Mesodermal cell (in vitro differentiated cells): ENCODE measurements around the gene DNLZ.
"Not testable (repeated sequence)": the region's sequence is repeated elsewhere in the genome, so short reads cannot be mapped to it uniquely, and the experiment has no call there.

Experiments
- H3K27ac ChIP-seq: 2 replicates; pipeline ENCODE4 v1.7.0; 2013; ENCODE audit warnings: mild to moderate bottlenecking, low read depth, low read length, moderate library complexity; ENCODE audit not compliant: severe bottlenecking
- H3K36me3 ChIP-seq: 2 replicates; pipeline ENCODE4 v1.7.1; 2013; ENCODE audit warnings: mild to moderate bottlenecking, low read length, moderate library complexity; ENCODE audit not compliant: control insufficient read depth, insufficient read depth
- H3K4me1 ChIP-seq: one replicate; pipeline ENCODE4 v1.7.1; 2013; ENCODE audit warnings: mild to moderate bottlenecking, low read length; ENCODE audit not compliant: insufficient read depth, control insufficient read depth, poor library complexity, severe bottlenecking
- H3K4me3 ChIP-seq: 2 replicates; pipeline ENCODE4 v1.7.0; 2013; ENCODE audit warnings: low read length, control low read depth, mild to moderate bottlenecking; ENCODE audit not compliant: insufficient read depth, poor library complexity, severe bottlenecking; ENCODE audit errors: extremely low read depth
- H3K9me3 ChIP-seq: 2 replicates; pipeline ENCODE4 v1.7.1; 2013; ENCODE audit warnings: mild to moderate bottlenecking, low read length, moderate library complexity; ENCODE audit not compliant: control insufficient read depth
- WGBS, 2 experiments: methylation state at CpG; one replicate each; pipeline ENCODE4 v1.1.5; 2013; ENCODE audit warnings: missing lambda C conversion rate in 2 of 2; ENCODE audit not compliant: insufficient coverage in 2 of 2; 5-methylcytosine and 5-hydroxymethylcytosine counted together

DNLZ gene

DNA sequence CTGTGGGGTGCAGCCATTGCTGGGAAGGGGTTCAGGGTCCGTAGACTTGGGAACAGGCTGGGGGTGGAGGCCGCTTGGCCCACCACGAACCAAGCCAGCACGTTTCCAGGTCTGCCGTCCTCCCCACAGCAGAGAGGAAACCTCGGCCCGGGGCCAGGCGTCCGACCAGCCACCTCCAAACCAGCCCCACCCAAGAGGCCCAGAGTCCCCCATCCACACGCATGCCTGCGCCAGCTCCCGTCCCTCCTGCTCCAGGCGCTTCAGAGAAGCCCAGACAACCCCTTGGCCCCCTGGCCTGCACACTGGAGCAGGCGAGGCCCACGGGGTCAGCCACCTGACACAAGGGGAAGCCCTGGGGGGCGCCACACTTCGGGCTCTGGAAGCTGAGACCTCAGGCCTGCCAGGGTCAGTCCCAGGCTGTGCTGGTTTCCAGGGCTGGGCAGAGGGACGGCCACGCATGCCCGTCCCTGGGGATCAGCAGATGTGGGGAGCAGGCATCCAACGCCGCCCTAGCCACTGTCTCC, 6.3 kb downstream of the DNLZ start:
- Histone ChIP-seq H3K4me3 (no peak overlapping the region), H3K36me3 (peaks cover 19% of the 10 kb centered on the region), H3K4me1 (peaks cover 21% of the 10 kb centered on the region), H3K27ac (no peak overlapping the region), H3K9me3 (no peaks in the 10 kb centered on the region)
- 92 to 96% methylated on average over 16 to 21 of the region's 22 CpGs for WGBS, 2 experiments

- H3K36me3 ChIP-seq, result peaks cover 19% of the 10 kb centered on the region
- WGBS, 2 experiments, result 91 to 94% methylated on average over 46 to 52 of the region's 54 CpGs
- peak overlapping the region; percentile 16 for H3K27ac ChIP-seq
- no peaks in the 10 kb centered on the region for H3K9me3 ChIP-seq
- no peak overlapping the region for H3K4me3 ChIP-seq
- peaks cover 21% of the 10 kb centered on the region for H3K4me1 ChIP-seq
Measured at GRCh38 chr9:136355616-136356557, 7.7 kb downstream of the DNLZ start.

DNA sequence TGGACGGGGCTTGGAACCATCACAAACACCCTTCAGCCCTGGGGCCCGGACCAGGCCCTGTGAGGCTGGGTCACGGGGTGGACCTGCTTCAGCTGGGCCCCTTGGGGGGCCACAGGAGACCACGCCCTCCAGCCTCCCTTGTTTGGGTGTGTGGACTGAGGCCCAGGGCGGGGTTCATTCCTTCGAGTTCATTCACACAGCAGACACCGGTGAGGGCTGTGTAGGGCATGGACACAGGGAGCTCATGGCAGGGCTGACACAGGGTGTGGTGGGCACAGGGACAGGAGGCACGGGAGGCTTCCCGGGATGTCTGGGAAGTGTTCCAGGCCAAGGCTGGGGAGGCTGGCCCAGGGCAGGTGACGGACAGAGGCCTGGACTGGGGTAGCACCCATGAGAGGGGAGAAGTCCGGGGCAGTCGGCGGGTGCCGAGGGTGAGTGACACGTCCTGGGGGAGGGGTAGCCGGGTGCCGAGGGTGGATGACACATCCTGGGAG, 8.9 kb downstream of the DNLZ start:
- whole genome bisulfite sequencing, 2 experiments, result 90 to 92% methylated on average over 12 to 13 of the region's 17 CpGs
- no peak overlapping the region for H3K27ac ChIP-seq
- H3K4me3 ChIP-seq, result no peak overlapping the region
- H3K9me3 ChIP-seq, result no peaks in the 10 kb centered on the region
- H3K36me3 ChIP-seq, result peaks cover 19% of the 10 kb centered on the region
- peaks cover 21% of the 10 kb centered on the region for H3K4me1 ChIP-seq

DNA sequence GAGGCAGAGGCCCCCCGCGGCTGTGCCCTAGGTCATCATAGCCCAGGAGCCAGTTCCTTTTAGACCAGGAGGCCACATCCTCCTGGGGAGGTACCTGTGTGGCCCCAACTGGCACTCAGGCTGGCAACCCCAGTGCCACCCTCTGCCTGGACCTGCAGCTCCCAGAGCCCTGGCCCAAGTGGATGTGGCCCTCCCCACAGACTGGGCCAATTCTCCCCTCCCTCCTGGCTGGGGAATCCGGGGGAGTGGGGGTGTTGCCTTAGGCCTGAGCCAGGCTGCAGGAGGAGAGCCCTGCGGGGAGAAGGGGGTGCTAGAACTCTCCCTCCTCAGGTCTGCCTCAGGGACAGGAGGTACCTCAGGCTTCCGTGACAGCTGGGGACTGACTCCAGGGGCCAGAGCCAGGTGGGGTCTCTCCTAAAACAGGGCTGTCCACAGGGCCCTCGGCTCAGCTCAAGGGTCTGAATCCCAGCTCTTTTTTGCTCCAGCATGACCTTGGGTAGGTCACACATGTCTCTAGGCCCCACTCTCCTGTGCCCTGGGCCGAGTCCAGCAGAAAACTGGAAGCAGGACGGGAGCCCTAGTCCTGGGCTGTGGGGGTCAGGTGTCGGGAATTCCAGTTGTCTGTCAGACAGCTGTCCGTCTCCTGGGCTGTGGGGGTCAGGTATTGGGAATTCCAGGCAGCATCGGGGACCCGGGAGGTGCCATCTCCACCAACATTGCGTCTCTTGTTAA, 9.6 kb downstream of the DNLZ start:
- no peaks in the 10 kb centered on the region for H3K9me3 ChIP-seq
- peaks cover 21% of the 10 kb centered on the region for H3K36me3 ChIP-seq
- 90 to 93% methylated on average over 9 to 11 of the region's 13 CpGs for WGBS, 2 experiments
- no peak overlapping the region for H3K4me3 ChIP-seq
- H3K27ac ChIP-seq, result no peak overlapping the region
- H3K4me1 ChIP-seq, result peaks cover 21% of the 10 kb centered on the region

GRCh38 chr9:136353088-136353487, 10.5 kb downstream of the DNLZ start:
- Histone ChIP-seq H3K27ac (no peak overlapping the region), H3K36me3 (peaks cover 18% of the 10 kb centered on the region), H3K9me3 (no peaks in the 10 kb centered on the region), H3K4me1 (peaks cover 21% of the 10 kb centered on the region), H3K4me3 (no peak overlapping the region)
- 96 to 98% methylated on average over 11 of the region's 11 CpGs for WGBS, 2 experiments

GRCh38 chr9:136352682-136353081, 10.9 kb downstream of the DNLZ start:
- H3K9me3 ChIP-seq, result no peaks in the 10 kb centered on the region
- H3K36me3 ChIP-seq, result peaks cover 18% of the 10 kb centered on the region
- H3K4me3 ChIP-seq, result no peak overlapping the region
- WGBS, 2 experiments, result 83 to 87% methylated on average over 16 of the region's 16 CpGs
- H3K27ac ChIP-seq, result no peak overlapping the region
- peaks cover 21% of the 10 kb centered on the region for H3K4me1 ChIP-seq

GRCh38 chr9:136351868-136352267, 11.7 kb downstream of the DNLZ start:
- H3K9me3 ChIP-seq, H3K4me3 ChIP-seq, H3K27ac ChIP-seq: not testable (repeated sequence)
- Histone ChIP-seq H3K4me1 (peaks cover 21% of the 10 kb centered on the region), H3K36me3 (peaks cover 16% of the 10 kb centered on the region)
- 95 to 97% methylated on average over 5 to 13 of the region's 24 CpGs for WGBS, 2 experiments

DNA sequence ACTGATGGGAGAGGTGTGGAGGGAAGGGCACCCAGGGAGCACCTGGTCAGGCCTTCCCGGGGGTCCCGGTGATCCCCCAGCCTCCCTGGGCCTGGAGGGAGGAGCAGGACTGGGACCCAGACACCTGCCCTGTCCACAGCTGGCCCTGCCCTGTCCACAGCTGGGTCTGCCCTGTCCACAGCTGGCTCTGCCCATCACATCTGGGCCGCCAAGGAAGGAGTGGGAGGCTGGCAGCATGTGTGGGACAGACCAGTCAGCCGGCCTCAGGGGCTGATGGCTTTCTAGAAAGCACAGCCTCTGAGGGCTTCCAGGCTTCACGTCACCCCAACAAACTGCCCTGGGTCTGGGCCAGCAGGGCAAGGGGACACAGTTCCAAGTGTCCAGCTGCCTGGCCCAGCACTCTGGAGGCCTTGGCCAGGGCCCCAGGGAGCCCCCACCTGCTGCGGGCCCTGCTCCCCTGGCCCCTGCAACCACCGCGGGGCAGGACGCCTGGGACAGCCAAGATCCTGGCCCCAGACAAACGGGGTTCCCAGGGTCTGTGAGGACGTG, 12.2 kb downstream of the DNLZ start:
- H3K27ac ChIP-seq, result no peak overlapping the region
- H3K4me3 ChIP-seq, result no peak overlapping the region
- H3K4me1 ChIP-seq, result peaks cover 21% of the 10 kb centered on the region
- no peaks in the 10 kb centered on the region for H3K9me3 ChIP-seq
- 89 to 94% methylated on average over 11 of the region's 11 CpGs for WGBS, 2 experiments
- H3K36me3 ChIP-seq, result peaks cover 15% of the 10 kb centered on the region

DNA sequence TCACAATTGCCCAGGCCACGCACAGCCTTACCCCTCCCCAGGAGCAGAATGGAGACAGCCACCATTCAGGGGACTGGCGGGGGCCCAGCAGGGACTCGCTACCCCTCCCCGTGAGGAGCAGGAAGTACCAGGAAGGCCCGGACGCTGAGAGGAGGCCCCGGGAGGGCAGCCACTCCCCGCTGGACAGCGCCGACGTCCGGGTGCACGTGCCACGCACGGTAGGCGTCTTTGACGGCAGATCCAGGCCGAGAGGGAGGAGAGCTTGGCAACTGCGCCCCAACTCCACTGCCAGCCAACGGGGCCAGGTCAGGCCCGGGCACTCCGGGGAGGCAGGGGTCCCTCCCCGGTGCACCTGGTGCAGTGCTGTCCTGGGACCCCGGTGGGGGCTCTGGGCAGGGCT, 14.0 kb downstream of the DNLZ start:
- H3K4me3 ChIP-seq, result no peak overlapping the region
- WGBS, 2 experiments, result 90 to 92% methylated on average over 23 to 24 of the region's 24 CpGs
- peaks cover 13% of the 10 kb centered on the region for H3K4me1 ChIP-seq

DNA sequence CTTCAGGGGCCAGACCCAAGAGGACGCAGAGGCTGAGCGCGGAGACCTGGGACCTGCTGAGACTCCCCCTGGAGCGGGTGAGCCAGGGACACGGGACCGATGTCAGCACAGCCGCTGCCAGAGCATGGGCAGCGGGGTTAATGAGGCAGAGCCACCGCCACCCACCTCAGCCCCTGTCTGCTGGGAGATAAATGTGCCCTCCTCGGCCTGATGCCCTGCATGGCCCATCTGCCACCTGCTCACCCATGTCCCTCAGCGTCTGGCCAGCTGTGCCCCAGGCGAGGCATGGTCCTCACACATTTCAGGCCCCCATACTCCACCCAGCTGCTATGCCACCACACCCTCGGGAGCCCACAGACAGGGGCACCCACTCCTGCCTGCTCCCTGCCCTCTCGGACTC, 14.9 kb downstream of the DNLZ start:
- H3K36me3 ChIP-seq, result peaks cover 23% of the 10 kb centered on the region
- no peak overlapping the region for H3K4me3 ChIP-seq
- H3K27ac ChIP-seq, result no peak overlapping the region
- peaks cover 5% of the 10 kb centered on the region for H3K4me1 ChIP-seq
- H3K9me3 ChIP-seq, result no peaks in the 10 kb centered on the region
- WGBS, 2 experiments, result 93 to 98% methylated on average over 10 of the region's 14 CpGs

More for the DNA sequence above, 14.0 kb downstream of the DNLZ start:
- H3K9me3 ChIP-seq, result no peaks in the 10 kb centered on the region
- H3K27ac ChIP-seq, result no peak overlapping the region
- peaks cover 16% of the 10 kb centered on the region for H3K36me3 ChIP-seq
